Sigmoid colon (tissue), 7 donors: Measurements from ENCODE around the gene SH3BP5. TPM values are rescaled to one million over a fixed set of nuclear protein-coding genes. Genes with fewer than 3 reads are reported as not detected.

Experiments used
- DNase-seq: peaks from one replicate; pipeline ENCODE4 v3.0.0-alpha.2; 2019
- H3K27ac ChIP-seq, 4 donors: fragments of 200-600 bp; sonication (generic); one replicate each; pipeline ENCODE4 v1.5.1; 2016 to 2019; ENCODE audit warnings: mild to moderate bottlenecking in 1 of 4
- H3K27me3 ChIP-seq, 3 donors: fragments of 200-600 bp; sonication (generic); one replicate each; pipeline ENCODE4 v1.5.1; 2019; ENCODE audit warnings: mild to moderate bottlenecking in 1 of 3
- H3K36me3 ChIP-seq, 4 donors: fragments of 200-600 bp; sonication (generic); one replicate each; pipeline ENCODE4 v1.5.1; 2016 to 2019
- H3K4me1 ChIP-seq, 4 donors: fragments of 200-600 bp; sonication (generic); one replicate each; pipeline ENCODE4 v1.5.1; 2017 to 2019
- H3K4me3 ChIP-seq, 4 donors: fragments of 200-600 bp; sonication (generic); one replicate each; pipeline ENCODE4 v1.5.1; 2017 to 2019; ENCODE audit warnings: mild to moderate bottlenecking in 2 of 4, moderate library complexity in 1 of 4
- H3K9me3 ChIP-seq, 4 donors: fragments of 200-600 bp in 3 of 4; sonication (generic) in 3 of 4; one replicate each; pipeline versions ENCODE4 v1.5.1 to v1.6.1; 2013 to 2019
- EP300 ChIP-seq, 4 donors: sonication (generic); formaldehyde crosslinking; IDR thresholded peaks; one replicate each; pipeline ENCODE4 v1.6.1; 2017; ENCODE audit warnings: antibody characterized with exemption in 4 of 4
- POLR2A ChIP-seq, 2 donors: fragments of 450-650 bp; IDR thresholded peaks; one replicate each; pipeline ENCODE4 v1.6.1; 2016; ENCODE audit warnings: antibody characterized with exemption in 2 of 2, mild to moderate bottlenecking in 2 of 2, moderate library complexity in 2 of 2
- POLR2AphosphoS5 ChIP-seq, 4 donors: sonication (generic); formaldehyde crosslinking; IDR thresholded peaks; one replicate each; pipeline ENCODE4 v1.6.1; 2017; ENCODE audit warnings: antibody characterized with exemption in 4 of 4
- WGBS, 2 donors: extraction: QIAGEN DNeasy Blood & Tissue Kit; methylation state at CpG; one replicate each; pipeline ENCODE4 v1.1.7; 2013; 5-methylcytosine and 5-hydroxymethylcytosine counted together
- intact Hi-C: fragments of 100-400 bp; cut with DNase I; formaldehyde crosslinking; loops from one replicate; pipeline ENCODE4 v1.15.1; 2023
- polyA plus RNA-seq, 3 donors: library from polyadenylated mRNA; stranded (reverse); fragments of 200-250 nt; gene quantifications; one replicate each; pipeline ENCODE4 v1.2.3, GENCODE V29; 2013
- total RNA-seq, 4 donors: library from RNA; depleted of rRNA; stranded (reverse); fragments of >200 nt; gene quantifications; one replicate each; pipeline ENCODE4 v1.1.0, GENCODE V29; 2016
- TF ChIP-seq, protein P1 (sequence below), 4 experiments: fragments of 450-650 bp in 3 of 4; fragments of 200-600 bp in 1 of 4; IDR thresholded peaks; one replicate each; pipeline ENCODE4 v1.5.1; 2016 to 2019; ENCODE audit warnings: antibody characterized with exemption in 4 of 4, mild to moderate bottlenecking in 3 of 4, moderate library complexity in 2 of 4
- donor health status: healthy with polysubstance abuse.
- donor health status: Bipolar disorder and iron deficiency.
- donor health status: healthy.

Gene SH3BP5
- total and polyA plus RNA-seq, 7 donors = 5.5 to 40.4 (median 31.2) TPM

- peaks cover 0 to 6% (median 2%) of the 10 kb centered on the region in 4 donors for H3K9me3 ChIP-seq
- no peaks in the 10 kb centered on the region for H3K36me3 ChIP-seq
- TF ChIP-seq, protein P1, sequence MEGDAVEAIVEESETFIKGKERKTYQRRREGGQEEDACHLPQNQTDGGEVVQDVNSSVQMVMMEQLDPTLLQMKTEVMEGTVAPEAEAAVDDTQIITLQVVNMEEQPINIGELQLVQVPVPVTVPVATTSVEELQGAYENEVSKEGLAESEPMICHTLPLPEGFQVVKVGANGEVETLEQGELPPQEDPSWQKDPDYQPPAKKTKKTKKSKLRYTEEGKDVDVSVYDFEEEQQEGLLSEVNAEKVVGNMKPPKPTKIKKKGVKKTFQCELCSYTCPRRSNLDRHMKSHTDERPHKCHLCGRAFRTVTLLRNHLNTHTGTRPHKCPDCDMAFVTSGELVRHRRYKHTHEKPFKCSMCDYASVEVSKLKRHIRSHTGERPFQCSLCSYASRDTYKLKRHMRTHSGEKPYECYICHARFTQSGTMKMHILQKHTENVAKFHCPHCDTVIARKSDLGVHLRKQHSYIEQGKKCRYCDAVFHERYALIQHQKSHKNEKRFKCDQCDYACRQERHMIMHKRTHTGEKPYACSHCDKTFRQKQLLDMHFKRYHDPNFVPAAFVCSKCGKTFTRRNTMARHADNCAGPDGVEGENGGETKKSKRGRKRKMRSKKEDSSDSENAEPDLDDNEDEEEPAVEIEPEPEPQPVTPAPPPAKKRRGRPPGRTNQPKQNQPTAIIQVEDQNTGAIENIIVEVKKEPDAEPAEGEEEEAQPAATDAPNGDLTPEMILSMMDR (IDR thresholded peaks at IDR 0.05) = no peak
- TF ChIP-seq POLR2AphosphoS5 (IDR thresholded peaks at IDR 0.05) = no peak
- no peak for TF ChIP-seq EP300 (IDR thresholded peaks at IDR 0.05)
- no peak for TF ChIP-seq POLR2A (IDR thresholded peaks at IDR 0.05)
- no peaks in the 10 kb centered on the region for H3K4me1 ChIP-seq
- no peaks in the 10 kb centered on the region for H3K27me3 ChIP-seq
- DNase-seq = no peak
- H3K27ac ChIP-seq = no peak overlapping the region
- WGBS, 2 donors = 84 to 87% methylated on average over 7 of the region's 7 CpGs
- intact Hi-C loops = no loop called here
- no peak overlapping the region for H3K4me3 ChIP-seq
Observed at GRCh38 chr3:15347063-15347736, 14.8 kb upstream of the SH3BP5 start.

- H3K4me3 ChIP-seq = no peak overlapping the region
- intact Hi-C loops = no loop called here
- WGBS, 2 donors = 88 to 92% methylated on average over 2 of the region's 2 CpGs
Observed at GRCh38 chr3:15346516-15346915, 14.1 kb upstream of the SH3BP5 start.

DNA sequence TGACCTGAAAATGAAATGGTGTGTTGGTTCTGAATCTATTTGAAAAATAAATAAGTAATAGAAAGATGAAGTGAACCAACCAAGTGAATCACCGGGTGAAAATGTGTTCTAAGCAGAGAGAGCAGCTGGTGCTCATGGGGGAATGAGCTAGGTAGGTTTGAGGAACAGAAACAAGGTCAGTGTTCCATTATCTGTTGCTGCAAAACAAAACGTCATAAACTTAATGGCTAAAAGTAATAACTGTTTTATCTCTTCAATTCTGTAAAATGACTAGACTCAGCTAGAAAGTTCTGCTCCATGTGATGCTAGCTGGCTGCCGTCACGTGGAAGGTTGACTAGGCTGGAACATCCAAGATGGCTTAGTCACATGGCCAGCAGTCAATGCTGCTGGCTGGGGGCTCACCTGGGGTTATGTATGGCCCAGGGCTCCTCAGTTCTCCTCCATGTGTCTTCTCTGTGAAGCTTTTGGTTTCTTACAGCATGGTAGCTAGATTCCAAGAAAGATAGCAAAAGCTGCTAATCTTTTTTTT is 13.3 kb upstream of the SH3BP5 start:
- TF ChIP-seq EP300 (IDR thresholded peaks at IDR 0.05) = no peak
- no peak for TF ChIP-seq POLR2A (IDR thresholded peaks at IDR 0.05)
- TF ChIP-seq POLR2AphosphoS5 (IDR thresholded peaks at IDR 0.05) = no peak
- TF ChIP-seq, protein P1 (IDR thresholded peaks at IDR 0.05) = no peak
- Histone ChIP-seq H3K4me1 (no peaks in the 10 kb centered on the region), H3K9me3 (no peaks in the 10 kb centered on the region), H3K36me3 (no peaks in the 10 kb centered on the region), H3K4me3 (no peak overlapping the region), H3K27me3 (no peaks in the 10 kb centered on the region), H3K27ac (no peak overlapping the region)
- DNase-seq = peak; percentile 48
- intact Hi-C loops = no loop called here
- WGBS, 2 donors = 69 to 80% methylated on average over 4 of the region's 4 CpGs

More at GRCh38 chr3:15346516-15346915, 14.1 kb upstream of the SH3BP5 start:
- Histone ChIP-seq H3K36me3 (no peaks in the 10 kb centered on the region), H3K27me3 (no peaks in the 10 kb centered on the region), H3K4me1 (no peaks in the 10 kb centered on the region), H3K27ac (no peak overlapping the region), H3K9me3 (peaks cover 0 to 5% (median 2%) of the 10 kb centered on the region in 4 donors)
- DNase-seq = no peak
- no peak for TF ChIP-seq POLR2AphosphoS5 (IDR thresholded peaks at IDR 0.05)
- TF ChIP-seq, protein P1 (IDR thresholded peaks at IDR 0.05) = no peak
- no peak for TF ChIP-seq POLR2A (IDR thresholded peaks at IDR 0.05)

DNA sequence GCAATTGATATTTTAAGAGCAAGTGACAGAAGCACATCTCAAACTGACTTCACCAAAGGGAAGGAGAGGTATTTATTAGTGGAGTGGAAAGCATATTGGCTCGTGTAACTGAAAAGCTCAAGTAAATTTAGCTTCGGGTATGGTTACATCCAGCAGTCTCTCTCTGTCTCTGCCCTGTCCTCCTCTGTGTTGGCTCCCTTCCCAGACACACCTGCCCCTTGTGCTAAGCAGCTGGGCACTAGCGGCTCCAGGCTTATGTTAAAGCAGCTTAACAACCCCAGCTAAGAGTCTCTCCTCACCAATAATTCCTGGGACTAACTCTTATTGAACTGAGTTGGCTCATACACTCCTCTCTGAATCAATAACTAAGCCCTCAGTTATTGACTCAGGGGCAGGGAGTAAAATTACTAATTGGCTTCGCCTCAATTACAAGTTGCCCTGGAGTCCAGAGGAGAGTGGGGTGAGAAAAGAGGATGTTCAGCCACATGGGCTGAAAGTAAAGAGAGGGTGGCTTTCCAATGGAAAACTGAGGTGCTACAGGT is 12.8 kb upstream of the SH3BP5 start:
- no peak for DNase-seq
- TF ChIP-seq, protein P1 (IDR thresholded peaks at IDR 0.05) = no peak
- TF ChIP-seq POLR2A (IDR thresholded peaks at IDR 0.05) = no peak
- no peak for TF ChIP-seq POLR2AphosphoS5 (IDR thresholded peaks at IDR 0.05)
- TF ChIP-seq EP300 (IDR thresholded peaks at IDR 0.05) = no peak
- Histone ChIP-seq H3K4me1 (no peaks in the 10 kb centered on the region), H3K27ac (no peak overlapping the region), H3K36me3 (no peaks in the 10 kb centered on the region), H3K27me3 (no peaks in the 10 kb centered on the region), H3K9me3 (no peaks in the 10 kb centered on the region), H3K4me3 (no peak overlapping the region)
- WGBS, 2 donors = 18 to 53% methylated on average over 4 of the region's 4 CpGs
- intact Hi-C loops = no loop called here
